Choroid plexus epithelial cell (primary cell): ENCODE measurements around the gene PRSS33.

Experiments
- DNase-seq: peaks from one replicate; pipeline ENCODE4 v3.0.0-alpha.2; 2010; ENCODE audit warnings: low read depth
- H3K4me3 ChIP-seq: 2 replicates; pipeline ENCODE4 v1.5.1; 2011; ENCODE audit warnings: low read depth, mild to moderate bottlenecking, control low read depth, low read length, moderate library complexity
- TF ChIP-seq, protein P1 (sequence below): conservative IDR thresholded peaks from 2 replicates; pipeline ENCODE4 v1.5.1; 2011; ENCODE audit warnings: low read depth, mild to moderate bottlenecking, control low read depth, inconsistent platforms, low read length, moderate library complexity

PRSS33 gene

DNA sequence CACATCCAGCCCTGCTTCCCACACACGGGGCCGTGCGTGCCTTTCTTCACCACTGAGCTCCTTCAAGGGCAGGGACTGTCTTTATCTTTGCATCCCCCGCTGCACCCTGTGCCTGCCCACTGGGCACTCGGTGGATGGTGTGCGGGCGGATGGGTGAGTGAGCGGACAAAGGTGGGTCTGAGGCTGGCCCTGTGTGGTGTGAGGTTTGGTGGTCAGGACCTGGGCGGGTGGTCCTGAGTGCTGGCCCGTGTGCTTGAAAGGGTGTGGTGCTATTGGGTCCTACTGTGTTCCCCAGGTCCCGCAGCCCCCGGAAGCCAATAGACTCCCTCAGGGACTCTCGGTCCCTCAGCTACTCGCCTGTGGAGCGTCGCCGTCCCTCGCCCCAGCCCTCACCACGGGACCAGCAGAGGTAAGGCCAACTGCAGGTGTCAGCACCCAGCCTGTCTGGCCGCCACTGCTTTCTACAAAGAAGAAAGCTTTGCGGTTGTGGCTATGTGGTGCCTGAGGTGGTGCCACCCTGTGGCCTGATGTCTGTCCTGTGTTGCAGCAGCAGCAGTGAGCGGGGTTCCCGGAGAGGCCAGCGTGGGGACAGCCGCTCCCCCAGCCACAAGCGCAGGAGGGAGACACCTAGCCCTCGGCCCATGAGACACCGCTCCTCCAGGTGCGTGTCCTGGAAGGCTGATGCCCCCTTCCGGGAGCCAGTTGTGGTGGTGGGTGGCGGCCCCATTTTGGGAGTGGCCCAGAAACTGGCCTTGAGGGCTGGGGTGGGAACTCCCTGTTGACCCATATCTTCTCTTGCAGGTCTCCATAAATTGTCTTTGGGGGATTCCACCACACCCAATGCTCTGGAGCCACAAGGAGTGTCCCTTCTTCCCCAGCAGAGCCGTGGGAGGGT is 17.1 kb downstream of the PRSS33 start:
- TF ChIP-seq, protein P1, sequence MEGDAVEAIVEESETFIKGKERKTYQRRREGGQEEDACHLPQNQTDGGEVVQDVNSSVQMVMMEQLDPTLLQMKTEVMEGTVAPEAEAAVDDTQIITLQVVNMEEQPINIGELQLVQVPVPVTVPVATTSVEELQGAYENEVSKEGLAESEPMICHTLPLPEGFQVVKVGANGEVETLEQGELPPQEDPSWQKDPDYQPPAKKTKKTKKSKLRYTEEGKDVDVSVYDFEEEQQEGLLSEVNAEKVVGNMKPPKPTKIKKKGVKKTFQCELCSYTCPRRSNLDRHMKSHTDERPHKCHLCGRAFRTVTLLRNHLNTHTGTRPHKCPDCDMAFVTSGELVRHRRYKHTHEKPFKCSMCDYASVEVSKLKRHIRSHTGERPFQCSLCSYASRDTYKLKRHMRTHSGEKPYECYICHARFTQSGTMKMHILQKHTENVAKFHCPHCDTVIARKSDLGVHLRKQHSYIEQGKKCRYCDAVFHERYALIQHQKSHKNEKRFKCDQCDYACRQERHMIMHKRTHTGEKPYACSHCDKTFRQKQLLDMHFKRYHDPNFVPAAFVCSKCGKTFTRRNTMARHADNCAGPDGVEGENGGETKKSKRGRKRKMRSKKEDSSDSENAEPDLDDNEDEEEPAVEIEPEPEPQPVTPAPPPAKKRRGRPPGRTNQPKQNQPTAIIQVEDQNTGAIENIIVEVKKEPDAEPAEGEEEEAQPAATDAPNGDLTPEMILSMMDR, result no peak
- no peak overlapping the region for H3K4me3 ChIP-seq
- DNase-seq, result no peak

DNA sequence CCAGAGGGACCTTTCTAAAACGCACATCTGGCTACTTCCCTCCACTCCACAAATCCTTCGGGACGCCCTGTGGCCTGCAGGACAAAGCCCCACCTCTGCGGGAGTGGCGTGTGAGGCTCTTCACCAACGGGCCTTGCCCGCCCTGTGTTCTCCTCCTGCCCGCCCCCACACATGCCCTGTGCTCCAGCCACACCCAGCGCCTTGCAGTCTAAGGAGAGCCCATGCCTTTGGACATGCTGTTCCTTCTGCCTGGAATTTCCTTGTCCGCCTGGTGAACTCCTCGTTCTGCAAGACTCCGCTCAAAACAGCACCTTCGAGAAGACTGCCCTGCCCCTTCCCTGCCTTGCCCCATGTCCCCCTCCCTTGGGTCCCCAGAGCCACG is 17.7 kb downstream of the PRSS33 start:
- TF ChIP-seq, protein P1, result no peak
- no peak for DNase-seq
- H3K4me3 ChIP-seq, result no peak overlapping the region

DNA sequence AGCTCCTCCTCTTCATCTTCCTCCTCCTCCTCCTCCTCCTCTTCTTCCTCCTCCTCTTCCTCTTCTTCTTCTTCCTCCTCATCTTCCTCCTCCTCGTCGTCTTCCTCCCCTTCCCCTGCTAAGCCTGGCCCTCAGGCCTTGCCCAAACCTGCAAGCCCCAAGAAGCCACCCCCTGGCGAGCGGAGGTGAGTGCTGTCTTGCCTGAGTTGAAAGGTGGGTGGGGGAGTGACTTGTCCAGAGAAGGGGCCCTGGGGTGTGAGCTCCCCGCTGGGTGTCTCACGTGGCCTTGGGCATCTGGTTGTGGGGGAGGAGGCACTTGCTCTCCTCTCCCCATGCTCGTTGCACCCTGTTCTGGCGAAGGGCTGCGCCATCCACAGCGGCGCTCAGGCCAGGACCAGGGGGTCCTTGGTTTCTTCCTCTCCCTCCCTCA is 18.2 kb downstream of the PRSS33 start:
- no peak for DNase-seq
- no peak overlapping the region for H3K4me3 ChIP-seq
- TF ChIP-seq, protein P1, result no peak

DNA sequence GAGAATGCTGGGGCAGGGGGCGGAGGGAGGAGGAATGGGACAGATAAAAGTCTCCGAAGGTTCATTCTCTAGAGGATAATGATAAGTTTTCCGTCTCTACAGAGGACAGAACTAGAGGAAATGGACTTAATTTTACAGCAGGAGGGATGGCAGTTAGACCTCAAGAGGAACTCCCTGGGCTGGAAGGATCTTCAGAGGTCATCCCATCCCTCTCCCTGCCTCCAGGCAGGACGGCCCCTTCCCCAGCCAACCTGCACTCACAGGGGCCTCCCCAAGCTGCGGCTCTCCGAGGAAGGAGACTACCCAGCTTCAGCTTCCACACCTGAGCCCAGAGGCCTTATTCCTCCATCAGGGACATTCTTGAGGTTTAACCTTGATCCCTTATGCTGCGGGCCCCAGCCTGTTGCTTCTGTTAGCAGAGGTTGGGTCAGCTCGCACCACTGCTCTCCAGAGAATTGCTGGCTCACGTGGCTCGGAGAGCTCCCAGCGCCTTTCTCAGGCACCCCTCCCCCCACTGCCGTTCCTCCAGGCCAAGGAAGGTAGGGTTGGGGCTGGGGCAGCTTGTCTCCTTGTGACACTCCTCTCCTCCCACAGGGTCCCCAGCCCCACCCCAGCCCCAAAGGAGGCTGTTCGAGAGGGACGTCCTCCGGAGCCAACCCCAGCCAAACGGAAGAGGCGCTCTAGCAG is 18.8 kb downstream of the PRSS33 start:
- peak; percentile 86 for DNase-seq
- TF ChIP-seq, protein P1, result no peak
- no peak overlapping the region for H3K4me3 ChIP-seq

DNA sequence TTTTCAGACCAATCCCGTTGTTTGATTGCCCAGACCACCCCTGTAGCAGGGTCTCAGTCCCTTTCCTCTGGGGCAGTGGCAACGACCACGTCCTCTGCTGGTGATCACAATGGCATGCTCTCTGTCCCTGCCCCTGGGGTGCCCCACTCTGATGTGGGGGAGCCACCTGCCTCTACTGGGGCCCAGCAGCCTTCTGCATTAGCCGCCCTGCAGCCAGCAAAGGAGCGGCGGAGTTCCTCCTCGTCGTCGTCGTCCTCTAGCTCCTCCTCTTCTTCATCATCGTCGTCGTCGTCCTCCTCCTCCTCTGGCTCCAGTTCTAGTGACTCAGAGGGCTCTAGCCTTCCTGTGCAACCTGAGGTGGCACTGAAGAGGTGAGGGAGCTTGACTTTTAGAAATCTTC is 19.5 kb downstream of the PRSS33 start:
- H3K4me3 ChIP-seq, result no peak overlapping the region
- TF ChIP-seq, protein P1, result no peak
- no peak for DNase-seq

DNA sequence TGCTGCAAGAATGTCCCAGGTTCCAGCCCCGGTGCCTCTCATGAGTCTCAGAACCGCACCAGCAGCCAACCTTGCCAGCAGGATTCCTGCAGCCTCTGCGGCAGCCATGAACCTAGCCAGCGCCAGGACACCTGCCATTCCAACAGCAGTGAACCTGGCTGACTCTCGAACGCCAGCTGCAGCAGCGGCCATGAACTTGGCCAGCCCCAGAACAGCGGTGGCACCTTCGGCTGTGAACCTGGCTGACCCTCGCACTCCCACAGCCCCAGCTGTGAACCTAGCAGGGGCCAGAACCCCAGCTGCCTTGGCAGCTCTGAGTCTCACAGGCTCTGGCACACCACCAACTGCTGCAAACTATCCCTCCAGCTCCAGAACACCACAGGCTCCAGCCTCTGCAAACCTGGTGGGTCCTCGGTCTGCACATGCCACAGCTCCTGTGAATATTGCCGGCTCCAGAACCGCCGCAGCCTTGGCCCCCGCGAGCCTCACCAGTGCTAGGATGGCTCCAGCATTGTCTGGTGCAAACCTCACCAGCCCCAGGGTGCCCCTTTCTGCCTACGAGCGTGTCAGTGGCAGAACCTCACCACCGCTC is 20.1 kb downstream of the PRSS33 start:
- DNase-seq, result no peak
- H3K4me3 ChIP-seq, result no peak overlapping the region
- TF ChIP-seq, protein P1, result no peak
